GM12878 (cell line): ENCODE results near the gene CHMP6.

Experiments
- ATF2 ChIP-seq: IDR thresholded peaks from 2 replicates; pipeline ENCODE4 v1.6.1; 2012; ENCODE audit warnings: low read length, inconsistent platforms
- BHLHE40 ChIP-seq, 2 experiments: fragments of 450-650 bp in 1 of 2; IDR thresholded peaks; 2 replicates each; pipeline ENCODE4 v1.6.1; 2011 to 2017; ENCODE audit warnings: low read depth in 2 of 2, borderline replicate concordance in 1 of 2, improper control_type of control experiment in 1 of 2, low read length in 1 of 2, mild to moderate bottlenecking in 1 of 2
- CHD2 ChIP-seq: IDR thresholded peaks from 2 replicates; pipeline ENCODE4 v1.6.1; 2011; ENCODE audit warnings: low read depth, low read length, improper control_type of control experiment, borderline replicate concordance
- CTCF ChIP-seq, 3 experiments: IDR thresholded peaks in 2 of 3; conservative IDR thresholded peaks in 1 of 3; 2 replicates each; pipeline ENCODE4 v1.5.1; 2011; ENCODE audit warnings: low read depth in 3 of 3, low read length in 3 of 3, mild to moderate bottlenecking in 3 of 3, control low read depth in 2 of 3, moderate library complexity in 2 of 3, inconsistent platforms in 1 of 3, mixed read lengths in 1 of 3; ENCODE audit not compliant: control insufficient read depth in 2 of 3, insufficient read depth in 1 of 3; ENCODE audit errors: extremely low read depth in 1 of 3
- E2F4 ChIP-seq: IDR thresholded peaks from 2 replicates; pipeline ENCODE4 v1.6.1; 2012; ENCODE audit warnings: low read depth, low read length, improper control_type of control experiment
- EP300 ChIP-seq, 2 experiments: fragments of 150-350 bp in 1 of 2; IDR thresholded peaks; 2 replicates each; pipeline ENCODE4 v1.6.1; 2011 to 2012; ENCODE audit warnings: low read depth in 2 of 2, low read length in 2 of 2, borderline replicate concordance in 1 of 2, improper control_type of control experiment in 1 of 2, inconsistent platforms in 1 of 2; ENCODE audit not compliant: control insufficient read depth in 1 of 2
- FOS ChIP-seq: IDR thresholded peaks from 3 replicates; pipeline ENCODE4 v1.6.1; 2011; ENCODE audit warnings: borderline replicate concordance; ENCODE audit not compliant: insufficient read length; ENCODE audit errors: extremely low read depth
- KDM1A ChIP-seq: fragments of 200-600 bp; sonication (generic); IDR thresholded peaks from 2 replicates; pipeline ENCODE4 v1.6.1; 2016; ENCODE audit warnings: borderline replicate concordance
- NBN ChIP-seq: fragments of 450-650 bp; IDR thresholded peaks from 2 replicates; pipeline ENCODE4 v1.6.1; 2016
- NR2F1 ChIP-seq: fragments of 450-650 bp; conservative IDR thresholded peaks from 2 replicates; pipeline ENCODE4 v1.6.1; 2017; ENCODE audit warnings: mild to moderate bottlenecking
- POLR2A ChIP-seq: IDR thresholded peaks from 2 replicates; pipeline ENCODE4 v1.6.1; 2011; ENCODE audit warnings: low read depth, mild to moderate bottlenecking, low read length
- POLR2AphosphoS5 ChIP-seq: IDR thresholded peaks from 2 replicates; pipeline ENCODE4 v1.6.1; 2011; ENCODE audit warnings: mild to moderate bottlenecking, low read length, inconsistent platforms
- SUPT20H ChIP-seq: IDR thresholded peaks from 2 replicates; pipeline ENCODE4 v1.6.1; 2011; ENCODE audit warnings: low read depth, mild to moderate bottlenecking, low read length, moderate library complexity, borderline replicate concordance; ENCODE audit not compliant: control insufficient read depth
- TCF12 ChIP-seq: IDR thresholded peaks from 2 replicates; pipeline ENCODE4 v1.6.1; 2011; ENCODE audit warnings: low read depth, mild to moderate bottlenecking, low read length

- TF ChIP-seq POLR2AphosphoS5 (no peak), FOS (no peak), POLR2A (no peak), SUPT20H (no peak), E2F4 (no peak), EP300 (IDR thresholded peaks at IDR 0.05; ENCODE audit: borderline replicate concordance in 1 of 2, control insufficient read depth in 1 of 2, low read depth in 2 of 2, low read length in 2 of 2) (no peak), CTCF (IDR thresholded peaks at IDR 0.05 in 2 of 3, conservative IDR thresholded peaks at IDR 0.05 in 1 of 3; ENCODE audit: control insufficient read depth in 2 of 3, extremely low read depth in 1 of 3, insufficient read depth in 1 of 3, low read depth in 3 of 3, low read length in 3 of 3) (no peak), TCF12 (no peak), CHD2 (no peak), ATF2 (no peak), KDM1A (no peak), BHLHE40 (IDR thresholded peaks at IDR 0.05; ENCODE audit: borderline replicate concordance in 1 of 2, low read depth in 2 of 2, low read length in 1 of 2) (no peak), NR2F1 (no peak), NBN (no peak)
These were observed 8.6 kb downstream of the CHMP6 start for GRCh38 chr17:81000334-81000630.
